Right atrium auricular region (tissue), 2 donors: ENCODE data around the gene ADGRL3. TPM values are rescaled to one million over a fixed set of nuclear protein-coding genes. Genes with fewer than 3 reads are reported as not detected.

Experiments used
- DNase-seq: peaks from one replicate; pipeline ENCODE4 v3.0.0-alpha.2; 2019; ENCODE audit warnings: low spot score
- H3K27ac ChIP-seq, 2 donors: fragments of 200-600 bp; sonication (generic); 1 replicate in 1 of 2; 2 replicates in 1 of 2; pipeline ENCODE4 v1.5.1; 2016 to 2019
- H3K27me3 ChIP-seq, 2 donors: fragments of 200-600 bp; sonication (generic); one replicate each; pipeline versions ENCODE4 v1.5.1 to v1.6.0; 2017 to 2019
- H3K36me3 ChIP-seq: fragments of 200-600 bp; sonication (generic); one replicate; pipeline ENCODE4 v1.5.1; 2016
- H3K4me1 ChIP-seq, 2 donors: fragments of 200-600 bp; sonication (generic); one replicate each; pipeline versions ENCODE4 v1.5.1 to v1.6.0; 2017 to 2019
- H3K4me3 ChIP-seq, 2 donors: fragments of 200-600 bp; sonication (generic); 1 replicate in 1 of 2; 2 replicates in 1 of 2; pipeline ENCODE4 v1.5.1; 2017 to 2019; ENCODE audit warnings: mild to moderate bottlenecking in 1 of 2, moderate library complexity in 1 of 2
- H3K9me3 ChIP-seq, 2 donors: fragments of 200-600 bp; sonication (generic); one replicate each; pipeline ENCODE4 v1.5.1; 2019
- CTCF ChIP-seq, 2 donors: fragments of 200-600 bp; sonication (generic); IDR thresholded peaks; one replicate each; pipeline ENCODE4 v1.5.1; 2019; ENCODE audit warnings: antibody characterized with exemption in 2 of 2
- total RNA-seq, 2 donors: library from RNA; depleted of rRNA; stranded (reverse); fragments of >200 nt; gene quantifications; one replicate each; pipeline ENCODE4 v1.1.0, GENCODE V29; 2016

The ADGRL3 gene
- total RNA-seq, 2 donors from 2014 or later = 0.86 to 1.9 TPM

DNA sequence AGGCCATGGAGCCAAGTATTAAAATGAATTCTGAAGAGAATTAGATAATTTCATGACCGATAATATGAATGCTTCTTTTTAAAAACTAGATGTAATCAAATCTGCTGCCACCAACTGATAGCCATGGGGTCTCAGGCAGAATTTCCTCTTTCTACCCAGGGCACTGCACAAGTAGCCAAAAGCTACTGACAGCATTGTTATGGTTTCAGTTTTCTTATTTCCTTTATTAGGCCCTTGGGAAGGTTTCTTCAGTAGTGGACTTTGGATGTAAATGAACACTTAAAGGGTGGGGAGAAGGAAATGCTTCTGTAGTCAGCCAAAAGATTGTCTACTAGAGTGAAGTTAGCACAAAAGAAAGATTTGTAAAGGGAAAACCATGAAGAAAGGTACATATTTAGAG, 686.0 kb downstream of the ADGRL3 start:
- no peak for TF ChIP-seq CTCF (IDR thresholded peaks at IDR 0.05)
- no peak overlapping the region for H3K4me3 ChIP-seq

DNA sequence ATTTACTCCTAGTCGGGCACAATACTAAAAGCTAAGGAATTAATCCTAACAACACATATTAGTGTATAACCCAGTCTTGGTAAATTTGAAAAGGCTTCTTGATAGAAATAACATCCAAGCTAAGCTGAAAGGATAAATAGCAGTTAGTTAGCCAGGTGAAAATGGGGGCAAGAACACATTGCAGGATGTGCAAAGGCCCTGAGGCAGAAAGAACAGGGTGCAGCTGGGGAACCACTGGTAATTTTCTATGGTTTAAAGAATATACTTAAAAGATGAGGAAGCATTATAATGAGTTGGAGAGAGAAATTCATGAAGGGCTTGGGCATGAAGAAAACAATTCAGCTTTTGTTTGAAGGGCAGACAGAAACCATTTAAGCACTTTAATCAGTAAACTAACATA, 689.0 kb downstream of the ADGRL3 start:
- no peak for TF ChIP-seq CTCF (IDR thresholded peaks at IDR 0.05)
- DNase-seq = no peak
- Histone ChIP-seq H3K9me3 (no peaks in the 10 kb centered on the region), H3K27ac (no peak overlapping the region), H3K36me3 (no peaks in the 10 kb centered on the region), H3K4me3 (no peak overlapping the region), H3K27me3 (no peaks in the 10 kb centered on the region), H3K4me1 (no peaks in the 10 kb centered on the region)

More for the DNA sequence above, 686.0 kb downstream of the ADGRL3 start:
- no peaks in the 10 kb centered on the region for H3K36me3 ChIP-seq
- H3K9me3 ChIP-seq = no peaks in the 10 kb centered on the region
- no peak for DNase-seq
- H3K27ac ChIP-seq = no peak overlapping the region
- no peaks in the 10 kb centered on the region for H3K4me1 ChIP-seq
- no peaks in the 10 kb centered on the region for H3K27me3 ChIP-seq

DNA sequence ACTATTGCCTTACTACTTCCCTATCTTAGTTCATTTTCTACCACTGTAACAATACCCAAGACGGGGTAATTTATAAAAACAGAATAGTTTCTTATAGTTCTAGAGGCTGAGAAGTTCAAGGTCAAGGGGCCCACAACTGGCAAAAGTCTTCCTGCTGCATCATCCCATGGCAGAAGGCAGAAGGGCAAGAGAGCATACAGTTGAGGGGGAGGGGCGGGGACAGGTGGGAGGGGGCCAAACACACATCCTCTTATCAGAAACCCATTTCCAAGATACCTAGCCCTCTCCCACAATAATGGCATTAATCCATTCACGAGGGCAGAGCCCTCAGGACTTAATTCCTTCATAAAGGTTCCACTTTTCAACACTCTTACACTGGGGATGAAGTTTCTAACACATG, 690.2 kb downstream of the ADGRL3 start:
- Histone ChIP-seq H3K36me3 (no peaks in the 10 kb centered on the region), H3K4me3 (no peak overlapping the region), H3K27me3 (no peaks in the 10 kb centered on the region), H3K27ac (no peak overlapping the region), H3K4me1 (no peaks in the 10 kb centered on the region), H3K9me3 (no peaks in the 10 kb centered on the region)
- TF ChIP-seq CTCF (IDR thresholded peaks at IDR 0.05) = no peak
- no peak for DNase-seq

DNA sequence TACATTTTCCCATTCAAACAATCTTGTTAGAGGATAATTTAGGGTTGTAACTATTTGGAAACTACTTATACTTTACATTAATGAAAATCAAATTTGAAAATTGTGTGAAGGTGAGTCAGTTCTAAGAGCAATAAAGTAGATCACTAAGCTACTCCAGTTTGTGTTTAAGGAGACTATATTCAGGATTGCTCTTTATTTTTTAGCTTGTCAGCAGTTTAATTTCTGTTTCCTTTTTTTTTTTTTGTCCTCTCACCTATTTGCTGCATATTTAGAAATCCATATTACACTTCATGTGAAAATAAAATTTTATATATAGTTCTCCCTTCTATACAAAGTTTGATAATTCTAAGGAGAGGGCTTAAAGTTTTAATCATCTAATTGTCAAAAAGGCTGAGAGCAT, 691.8 kb downstream of the ADGRL3 start:
- H3K4me3 ChIP-seq = no peak overlapping the region
- no peak for DNase-seq
- no peaks in the 10 kb centered on the region for H3K36me3 ChIP-seq
- TF ChIP-seq CTCF (IDR thresholded peaks at IDR 0.05) = no peak
- H3K27me3 ChIP-seq = no peaks in the 10 kb centered on the region
- no peaks in the 10 kb centered on the region for H3K4me1 ChIP-seq
- no peaks in the 10 kb centered on the region for H3K9me3 ChIP-seq
- H3K27ac ChIP-seq = no peak overlapping the region

GRCh38 chr4:61896634-61897033, 696.5 kb downstream of the ADGRL3 start:
- Histone ChIP-seq H3K4me1 (no peaks in the 10 kb centered on the region), H3K27ac (no peak overlapping the region), H3K27me3 (no peaks in the 10 kb centered on the region), H3K9me3 (no peaks in the 10 kb centered on the region), H3K4me3 (no peak overlapping the region), H3K36me3 (no peaks in the 10 kb centered on the region)
- no peak for DNase-seq
- TF ChIP-seq CTCF (IDR thresholded peaks at IDR 0.05) = no peak

DNA sequence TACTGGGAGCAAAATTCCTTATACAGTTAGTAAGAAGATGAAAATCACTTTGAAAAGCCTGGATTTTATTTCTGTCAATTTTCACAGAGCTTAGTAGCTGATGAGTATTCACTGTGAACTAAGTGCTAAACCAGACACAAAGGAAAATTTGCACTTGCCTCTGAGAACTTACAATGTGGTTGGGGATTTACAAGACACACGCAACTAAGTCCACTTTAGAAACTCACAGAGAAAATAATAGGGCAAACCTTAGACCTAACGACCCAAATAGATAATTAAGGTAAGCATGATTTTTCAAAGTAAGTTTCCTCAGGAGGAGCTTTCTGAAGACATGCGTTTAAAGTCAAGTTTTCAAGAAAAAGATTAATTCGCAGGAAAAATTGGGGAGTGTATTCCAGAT, 708.9 kb downstream of the ADGRL3 start:
- Histone ChIP-seq H3K4me3 (no peak overlapping the region), H3K27ac (no peak overlapping the region), H3K4me1 (no peaks in the 10 kb centered on the region), H3K9me3 (no peaks in the 10 kb centered on the region), H3K27me3 (no peaks in the 10 kb centered on the region), H3K36me3 (no peaks in the 10 kb centered on the region)
- TF ChIP-seq CTCF (IDR thresholded peaks at IDR 0.05) = no peak
- DNase-seq = no peak
